HEK293 (cell line): ENCODE results near the gene ADGB.

Experiments
- CTCF ChIA-PET: fragments of 350-600 bp; formaldehyde crosslinking; extraction: SDS; loops from one replicate; lab custom pipeline; 2021; ENCODE audit warnings: antibody characterized with exemption; lab: Yijun Ruan, JAX
- POLR2A ChIA-PET: fragments of 300-600 bp; formaldehyde crosslinking; extraction: SDS; loops from one replicate; lab custom pipeline; 2020; ENCODE audit warnings: antibody characterized with exemption, inconsistent platforms; lab: Yijun Ruan, JAX
- H3K27ac ChIP-seq: fragments of 200-500 bp; sonication (Bioruptor generic); 2 replicates; pipeline ENCODE4 v1.5.1; 2014; ENCODE audit warnings: low read depth, low read length, control low read depth, inconsistent platforms; ENCODE audit errors: extremely low read depth
- H3K36me3 ChIP-seq, 2 experiments: fragments of 200-500 bp in 1 of 2; sonication (Bioruptor generic) in 1 of 2; 1 replicate in 1 of 2; 2 replicates in 1 of 2; pipeline ENCODE4 v1.5.1; 2014 to 2017; ENCODE audit warnings: inconsistent platforms in 2 of 2, low read length in 2 of 2; ENCODE audit not compliant: control insufficient read depth in 2 of 2, insufficient read depth in 1 of 2
- H3K4me1 ChIP-seq: fragments of 200-500 bp; sonication (Bioruptor generic); 2 replicates; pipeline ENCODE4 v1.5.1; 2014; ENCODE audit warnings: mild to moderate bottlenecking, low read length, inconsistent platforms; ENCODE audit not compliant: control insufficient read depth, insufficient read depth
- H3K4me3 ChIP-seq: 2 replicates; pipeline ENCODE4 v1.5.1; 2011; ENCODE audit warnings: low read depth, mild to moderate bottlenecking, control low read depth, low read length, moderate library complexity
- H3K9me3 ChIP-seq: fragments of 200-500 bp; sonication (Bioruptor generic); 2 replicates; pipeline ENCODE4 v1.5.1; 2014; ENCODE audit warnings: low read depth, low read length, inconsistent platforms; ENCODE audit not compliant: control insufficient read depth, insufficient read depth
- KLF1 ChIP-seq: fragments of 450-650 bp; formaldehyde crosslinking; IDR thresholded peaks from 2 replicates; pipeline ENCODE4 v1.5.1; 2016; ENCODE audit warnings: missing biosample characterization, missing genetic modification characterization
- MEIS1 ChIP-seq: sonication (generic); formaldehyde crosslinking; IDR thresholded peaks from 2 replicates; pipeline ENCODE4 v1.8.1; 2022; ENCODE audit warnings: missing genetic modification reagents, mild to moderate bottlenecking, borderline replicate concordance
- PRDM1 ChIP-seq: fragments of 450-650 bp; formaldehyde crosslinking; IDR thresholded peaks from 2 replicates; pipeline ENCODE4; 2016; ENCODE audit warnings: missing biosample characterization, missing genetic modification characterization
- REPIN1 ChIP-seq: fragments of 450-650 bp; formaldehyde crosslinking; IDR thresholded peaks from 2 replicates; pipeline ENCODE4 v1.5.1; 2017; ENCODE audit warnings: missing biosample characterization, missing genetic modification characterization, low read depth
- SETDB1 ChIP-seq: IDR thresholded peaks from one replicate; pipeline ENCODE4 v1.6.1; 2017; ENCODE audit warnings: mild to moderate bottlenecking, low read length, moderate library complexity, mixed read lengths; ENCODE audit not compliant: insufficient read length
- ZBTB10 ChIP-seq: fragments of 450-650 bp; formaldehyde crosslinking; IDR thresholded peaks from 2 replicates; pipeline ENCODE4 v1.5.1; 2016; ENCODE audit warnings: missing biosample characterization, missing genetic modification characterization
- ZFP37 ChIP-seq: fragments of 450-650 bp; formaldehyde crosslinking; IDR thresholded peaks from 2 replicates; pipeline ENCODE4 v1.5.1; 2016; ENCODE audit warnings: missing biosample characterization, missing genetic modification characterization
- ZFP41 ChIP-seq: fragments of 450-650 bp; formaldehyde crosslinking; IDR thresholded peaks from 2 replicates; pipeline ENCODE4 v1.5.1; 2016; ENCODE audit warnings: missing biosample characterization, missing genetic modification characterization, borderline replicate concordance
- ZNF239 ChIP-seq: fragments of 450-650 bp; formaldehyde crosslinking; IDR thresholded peaks from 2 replicates; pipeline ENCODE4 v1.5.1; 2016; ENCODE audit warnings: missing biosample characterization, missing genetic modification characterization
- ZNF596 ChIP-seq: fragments of 450-650 bp; IDR thresholded peaks from 2 replicates; pipeline ENCODE4 v1.5.0; 2018; ENCODE audit warnings: missing biosample characterization, mild to moderate bottlenecking, missing genetic modification characterization, moderate library complexity
- ZNF658 ChIP-seq: fragments of 450-650 bp; formaldehyde crosslinking; IDR thresholded peaks from 2 replicates; pipeline ENCODE4; 2016; ENCODE audit warnings: missing biosample characterization, missing genetic modification characterization
- ZNF664 ChIP-seq: fragments of 450-650 bp; formaldehyde crosslinking; IDR thresholded peaks from 2 replicates; pipeline ENCODE4 v1.5.1; 2016; ENCODE audit warnings: missing biosample characterization, missing genetic modification characterization
- ZNF785 ChIP-seq: fragments of 450-650 bp; formaldehyde crosslinking; IDR thresholded peaks from 2 replicates; pipeline ENCODE4 v1.5.1; 2016; ENCODE audit warnings: missing biosample characterization, missing genetic modification characterization
- ZSCAN23 ChIP-seq: fragments of 450-650 bp; formaldehyde crosslinking; IDR thresholded peaks from 2 replicates; pipeline ENCODE4 v1.5.1; 2016; ENCODE audit warnings: missing biosample characterization, missing genetic modification characterization
- ZSCAN30 ChIP-seq: fragments of 450-650 bp; IDR thresholded peaks from 2 replicates; pipeline ENCODE4 v1.5.1; 2018; ENCODE audit warnings: missing biosample characterization, mild to moderate bottlenecking, missing genetic modification characterization, moderate library complexity
- ZSCAN5A ChIP-seq: fragments of 450-650 bp; formaldehyde crosslinking; IDR thresholded peaks from 2 replicates; pipeline ENCODE4 v1.5.1; 2016; ENCODE audit warnings: missing biosample characterization, missing genetic modification characterization
- ZXDB ChIP-seq: fragments of 450-650 bp; formaldehyde crosslinking; IDR thresholded peaks from 2 replicates; pipeline ENCODE4 v1.5.1; 2016; ENCODE audit warnings: missing biosample characterization, missing genetic modification characterization
- TF ChIP-seq, protein P1 (sequence below): fragments of 450-650 bp; formaldehyde crosslinking; IDR thresholded peaks from 2 replicates; pipeline ENCODE4 v1.5.1; 2016; ENCODE audit warnings: missing biosample characterization, missing genetic modification characterization, low read depth
- TF ChIP-seq, protein P2 (sequence below): IDR thresholded peaks from 2 replicates; pipeline ENCODE4 v1.6.1; 2011; ENCODE audit warnings: mild to moderate bottlenecking, low read depth, low read length, borderline replicate concordance
- TF ChIP-seq, protein P3 (sequence below): fragments of 450-650 bp; formaldehyde crosslinking; IDR thresholded peaks from 2 replicates; pipeline ENCODE4 v1.5.1; 2016; ENCODE audit warnings: missing biosample characterization, missing genetic modification characterization

The ADGB gene

GRCh38 chr6:146861029-146861563 is 262.3 kb downstream of the ADGB start (continued):
- no peak for TF ChIP-seq ZSCAN30 (tag by site-specific recombination)
- TF ChIP-seq, protein P1, sequence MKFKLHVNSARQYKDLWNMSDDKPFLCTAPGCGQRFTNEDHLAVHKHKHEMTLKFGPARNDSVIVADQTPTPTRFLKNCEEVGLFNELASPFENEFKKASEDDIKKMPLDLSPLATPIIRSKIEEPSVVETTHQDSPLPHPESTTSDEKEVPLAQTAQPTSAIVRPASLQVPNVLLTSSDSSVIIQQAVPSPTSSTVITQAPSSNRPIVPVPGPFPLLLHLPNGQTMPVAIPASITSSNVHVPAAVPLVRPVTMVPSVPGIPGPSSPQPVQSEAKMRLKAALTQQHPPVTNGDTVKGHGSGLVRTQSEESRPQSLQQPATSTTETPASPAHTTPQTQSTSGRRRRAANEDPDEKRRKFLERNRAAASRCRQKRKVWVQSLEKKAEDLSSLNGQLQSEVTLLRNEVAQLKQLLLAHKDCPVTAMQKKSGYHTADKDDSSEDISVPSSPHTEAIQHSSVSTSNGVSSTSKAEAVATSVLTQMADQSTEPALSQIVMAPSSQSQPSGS (tag by site-specific recombination) = no peak
- no peak for TF ChIP-seq PRDM1
- TF ChIP-seq MEIS1 = no peak
- no peak for TF ChIP-seq ZNF596 (tag by site-specific recombination)

- no peaks in the 10 kb centered on the region for H3K9me3 ChIP-seq
- no peak for TF ChIP-seq ZNF658 (tag by site-specific recombination)
- H3K27ac ChIP-seq = no peak overlapping the region
- ChIA-PET POLR2A (interaction anchor here (0.5 kb wide), 1 partner anchor 389 kb away, joined by 4 read pairs; no protein-coding TSS in a partner anchor), CTCF (interaction anchor here (0.5 to 0.7 kb wide), 2 partner anchors 361 to 982 kb away, joined by 3 read pairs; no protein-coding TSS in a partner anchor)
- H3K36me3 ChIP-seq = no peaks in the 10 kb centered on the region
- H3K4me1 ChIP-seq = no peaks in the 10 kb centered on the region
- H3K4me3 ChIP-seq = no peak overlapping the region
These were observed 262.9 kb downstream of the ADGB start for GRCh38 chr6:146861716-146862115.

GRCh38 chr6:146862508-146862919 is 263.7 kb downstream of the ADGB start:
- H3K4me1 ChIP-seq = no peaks in the 10 kb centered on the region
- TF ChIP-seq ZBTB10 (tag by site-specific recombination) = no peak
- no peak for TF ChIP-seq KLF1 (tag by site-specific recombination)
- TF ChIP-seq SETDB1 = no peak
- TF ChIP-seq ZNF664 = no peak
- TF ChIP-seq ZSCAN23 (tag by site-specific recombination) = no peak
- TF ChIP-seq ZXDB (tag by site-specific recombination) = no peak
- TF ChIP-seq ZFP37 (tag by site-specific recombination) = no peak
- no peak for TF ChIP-seq ZSCAN5A
- no peak for TF ChIP-seq ZFP41 (tag by site-specific recombination)
- TF ChIP-seq REPIN1 (tag by site-specific recombination) = no peak
- TF ChIP-seq ZNF239 = no peak
- no peak for TF ChIP-seq ZNF785 (tag by site-specific recombination)
- TF ChIP-seq, protein P2, sequence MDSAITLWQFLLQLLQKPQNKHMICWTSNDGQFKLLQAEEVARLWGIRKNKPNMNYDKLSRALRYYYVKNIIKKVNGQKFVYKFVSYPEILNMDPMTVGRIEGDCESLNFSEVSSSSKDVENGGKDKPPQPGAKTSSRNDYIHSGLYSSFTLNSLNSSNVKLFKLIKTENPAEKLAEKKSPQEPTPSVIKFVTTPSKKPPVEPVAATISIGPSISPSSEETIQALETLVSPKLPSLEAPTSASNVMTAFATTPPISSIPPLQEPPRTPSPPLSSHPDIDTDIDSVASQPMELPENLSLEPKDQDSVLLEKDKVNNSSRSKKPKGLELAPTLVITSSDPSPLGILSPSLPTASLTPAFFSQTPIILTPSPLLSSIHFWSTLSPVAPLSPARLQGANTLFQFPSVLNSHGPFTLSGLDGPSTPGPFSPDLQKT = no peak
- TF ChIP-seq, protein P3, sequence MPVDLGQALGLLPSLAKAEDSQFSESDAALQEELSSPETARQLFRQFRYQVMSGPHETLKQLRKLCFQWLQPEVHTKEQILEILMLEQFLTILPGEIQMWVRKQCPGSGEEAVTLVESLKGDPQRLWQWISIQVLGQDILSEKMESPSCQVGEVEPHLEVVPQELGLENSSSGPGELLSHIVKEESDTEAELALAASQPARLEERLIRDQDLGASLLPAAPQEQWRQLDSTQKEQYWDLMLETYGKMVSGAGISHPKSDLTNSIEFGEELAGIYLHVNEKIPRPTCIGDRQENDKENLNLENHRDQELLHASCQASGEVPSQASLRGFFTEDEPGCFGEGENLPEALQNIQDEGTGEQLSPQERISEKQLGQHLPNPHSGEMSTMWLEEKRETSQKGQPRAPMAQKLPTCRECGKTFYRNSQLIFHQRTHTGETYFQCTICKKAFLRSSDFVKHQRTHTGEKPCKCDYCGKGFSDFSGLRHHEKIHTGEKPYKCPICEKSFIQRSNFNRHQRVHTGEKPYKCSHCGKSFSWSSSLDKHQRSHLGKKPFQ (tag by site-specific recombination) = no peak
- ChIA-PET CTCF (interaction anchor here (0.6 to 0.7 kb wide), 3 partner anchors 12 to 983 kb away, joined by 3 read pairs; no protein-coding TSS in a partner anchor), POLR2A (no interaction called here)
- no peak overlapping the region for H3K4me3 ChIP-seq
- H3K9me3 ChIP-seq = no peaks in the 10 kb centered on the region
- no peak overlapping the region for H3K27ac ChIP-seq
- H3K36me3 ChIP-seq = no peaks in the 10 kb centered on the region
